Measurements from ENCODE around the gene ARID2.

The ARID2 gene

GRCh38 chr12:45763381-45763780 is 33.9 kb downstream of the ARID2 start:
- no peak for DNase-seq (ENCODE audit: low read depth, low spot score)

- DNase-seq (ENCODE audit: low read depth, low spot score) = no peak
Measured at GRCh38 chr12:45768194-45768593, 38.7 kb downstream of the ARID2 start.

- no peak for DNase-seq (ENCODE audit: low read depth, low spot score)
Measured at GRCh38 chr12:45773747-45774146, 44.2 kb downstream of the ARID2 start.

GRCh38 chr12:45774508-45775162 is 45.1 kb downstream of the ARID2 start:
- DNase-seq (ENCODE audit: low read depth, low spot score) = no peak

- no peak for DNase-seq (ENCODE audit: low read depth, low spot score)
Measured at GRCh38 chr12:45775465-45775864, 46.0 kb downstream of the ARID2 start.

- no peak for DNase-seq (ENCODE audit: low read depth, low spot score)
Measured at GRCh38 chr12:45775964-45776363, 46.5 kb downstream of the ARID2 start.

- no peak for DNase-seq (ENCODE audit: low read depth, low spot score)
Measured at GRCh38 chr12:45779936-45780335, 50.4 kb downstream of the ARID2 start.

- DNase-seq (ENCODE audit: low read depth, low spot score) = no peak
Measured at GRCh38 chr12:45781080-45781479, 51.6 kb downstream of the ARID2 start.

GRCh38 chr12:45785315-45785714 is 55.8 kb downstream of the ARID2 start:
- no peak for DNase-seq (ENCODE audit: low read depth, low spot score)

- peak; percentile 8 for DNase-seq (ENCODE audit: low read depth, low spot score)
Measured at GRCh38 chr12:45789025-45789424, 59.5 kb downstream of the ARID2 start.

GRCh38 chr12:45794422-45794821 is 64.9 kb downstream of the ARID2 start:
- no peak for DNase-seq (ENCODE audit: low read depth, low spot score)

GRCh38 chr12:45801625-45802024 is 72.1 kb downstream of the ARID2 start:
- no peak for DNase-seq (ENCODE audit: low read depth, low spot score)

- DNase-seq (ENCODE audit: low read depth, low spot score) = no peak
Measured at GRCh38 chr12:45803111-45803510, 73.6 kb downstream of the ARID2 start.

GRCh38 chr12:45816652-45817051 is 87.1 kb downstream of the ARID2 start:
- no peak for DNase-seq (ENCODE audit: low read depth, low spot score)

- DNase-seq (ENCODE audit: low read depth, low spot score) = no peak
Measured at GRCh38 chr12:45827974-45828373, 98.5 kb downstream of the ARID2 start.

GRCh38 chr12:45828402-45828801 is 98.9 kb downstream of the ARID2 start:
- no peak for DNase-seq (ENCODE audit: low read depth, low spot score)

- DNase-seq (ENCODE audit: low read depth, low spot score) = no peak
Measured at GRCh38 chr12:45831590-45831989, 102.1 kb downstream of the ARID2 start.

GRCh38 chr12:45833401-45833800 is 103.9 kb downstream of the ARID2 start:
- DNase-seq (ENCODE audit: low read depth, low spot score) = no peak

- DNase-seq (ENCODE audit: low read depth, low spot score) = no peak
Measured at GRCh38 chr12:45834809-45835208, 105.3 kb downstream of the ARID2 start.

GRCh38 chr12:45839917-45840316 is 110.4 kb downstream of the ARID2 start:
- no peak for DNase-seq (ENCODE audit: low read depth, low spot score)

- DNase-seq (ENCODE audit: low read depth, low spot score) = no peak
Measured at GRCh38 chr12:45849289-45849688, 119.8 kb downstream of the ARID2 start.

- no peak for DNase-seq (ENCODE audit: low read depth, low spot score)
Measured at GRCh38 chr12:45850302-45850701, 120.8 kb downstream of the ARID2 start.

GRCh38 chr12:45852508-45852907 is 123.0 kb downstream of the ARID2 start:
- DNase-seq (ENCODE audit: low read depth, low spot score) = no peak

GRCh38 chr12:45853550-45853949 is 124.0 kb downstream of the ARID2 start:
- DNase-seq (ENCODE audit: low read depth, low spot score) = no peak
